SU-DHL-6 (cell line): Measurements from ENCODE around the gene STAT5A.

Experiments
- H2AFZ ChIP-seq: fragments of 200-600 bp; sonication (generic); 2 replicates; pipeline ENCODE4 v1.6.1; 2014; ENCODE audit warnings: low read depth, mild to moderate bottlenecking, moderate library complexity, mixed read lengths, antibody characterized with exemption, low read length; ENCODE audit not compliant: severe bottlenecking
- H3F3A ChIP-seq: fragments of 200-600 bp; shearing (Covaris generic); 2 replicates; pipeline ENCODE4 v1.6.0; 2016; ENCODE audit warnings: antibody characterized with exemption, mild to moderate bottlenecking; ENCODE audit not compliant: insufficient read depth
- H3K27ac ChIP-seq: fragments of 200-600 bp; sonication (generic); 2 replicates; pipeline ENCODE4 v1.5.1; 2016; ENCODE audit warnings: low read depth, mild to moderate bottlenecking, low read length, moderate library complexity, mixed read lengths
- H3K27me3 ChIP-seq: fragments of 200-600 bp; sonication (generic), shearing (Covaris generic); 2 replicates; pipeline ENCODE4 v1.6.0; 2014; ENCODE audit warnings: mild to moderate bottlenecking, low read length
- H3K36me3 ChIP-seq: fragments of 200-600 bp; sonication (generic); 2 replicates; pipeline ENCODE4 v1.6.1; 2014; ENCODE audit warnings: mild to moderate bottlenecking, low read length, mixed read lengths
- H3K4me2 ChIP-seq: fragments of 300-600, 200-600 bp; shearing (Covaris generic), sonication (generic); 2 replicates; pipeline ENCODE4 v1.6.0; 2014; ENCODE audit warnings: low read length, low read depth, mild to moderate bottlenecking; ENCODE audit not compliant: poor library complexity, severe bottlenecking
- H3K4me3 ChIP-seq: fragments of 200-600 bp; sonication (generic); 2 replicates; pipeline ENCODE4 v1.5.1; 2014; ENCODE audit warnings: antibody characterized with exemption, low read length, mild to moderate bottlenecking, mixed read lengths; ENCODE audit not compliant: insufficient read depth, poor library complexity, severe bottlenecking
- H3K79me2 ChIP-seq: fragments of 200-600 bp; sonication (generic); 2 replicates; pipeline ENCODE4 v1.6.1; 2014; ENCODE audit warnings: mild to moderate bottlenecking, low read length, moderate library complexity; ENCODE audit not compliant: insufficient read depth
- H3K9ac ChIP-seq: fragments of 200-600 bp; sonication (generic); 2 replicates; pipeline ENCODE4 v1.7.0; 2014; ENCODE audit warnings: mild to moderate bottlenecking, low read length
- H3K9me2 ChIP-seq: fragments of 200-600 bp; sonication (generic); replicated peaks from 2 replicates; pipeline ENCODE4 v1.6.1; 2014; ENCODE audit warnings: low read length; ENCODE audit not compliant: insufficient read depth
- H3K9me3 ChIP-seq: fragments of 200-600 bp; sonication (generic); 2 replicates; pipeline ENCODE4 v1.6.1; 2014; ENCODE audit warnings: low read length, mixed read lengths; ENCODE audit not compliant: insufficient read depth
- H4K20me1 ChIP-seq: fragments of 200-600 bp; sonication (generic); 2 replicates; pipeline ENCODE4 v1.6.1; 2014; ENCODE audit warnings: low read depth, mild to moderate bottlenecking, antibody characterized with exemption, low read length, moderate library complexity, mixed read lengths
- CTCF ChIP-seq: fragments of 200-600 bp; sonication (generic); IDR thresholded peaks from one replicate; pipeline ENCODE4 v1.5.1; 2017; ENCODE audit warnings: antibody characterized with exemption, mild to moderate bottlenecking, low read length, moderate library complexity; ENCODE audit not compliant: insufficient read depth, poor library complexity, severe bottlenecking
- EZH2phosphoT487 ChIP-seq: fragments of 200-600 bp; sonication (generic), shearing (Covaris generic); conservative IDR thresholded peaks from 2 replicates; pipeline ENCODE4 v1.6.1; 2018; ENCODE audit warnings: mild to moderate bottlenecking, antibody characterized with exemption, low read length, moderate library complexity, mixed read lengths

STAT5A gene

GRCh38 chr17:42284024-42284369 is 4.3 kb upstream of the STAT5A start:
- no peak overlapping the region for H3K27ac ChIP-seq
- TF ChIP-seq EZH2phosphoT487 (no peak), CTCF (no peak)
- no peak overlapping the region for H2AFZ ChIP-seq
- no peak overlapping the region for H3K9ac ChIP-seq
- no peaks in the 10 kb centered on the region for H3K9me3 ChIP-seq
- H3K27me3 ChIP-seq, result no peaks in the 10 kb centered on the region
- no peaks in the 10 kb centered on the region for H3K9me2 ChIP-seq
- H3K79me2 ChIP-seq, result no peaks in the 10 kb centered on the region
- no peaks in the 10 kb centered on the region for H3F3A ChIP-seq
- H3K4me2 ChIP-seq, result no peak overlapping the region
- no peaks in the 10 kb centered on the region for H4K20me1 ChIP-seq
- H3K4me3 ChIP-seq, result no peak overlapping the region
- no peaks in the 10 kb centered on the region for H3K36me3 ChIP-seq

- no peaks in the 10 kb centered on the region for H3K79me2 ChIP-seq
- no peak overlapping the region for H3K4me3 ChIP-seq
- TF ChIP-seq CTCF (no peak), EZH2phosphoT487 (no peak)
- no peaks in the 10 kb centered on the region for H3F3A ChIP-seq
- H4K20me1 ChIP-seq, result no peaks in the 10 kb centered on the region
- H3K4me2 ChIP-seq, result no peak overlapping the region
- H3K9me3 ChIP-seq, result no peaks in the 10 kb centered on the region
- no peak overlapping the region for H3K27ac ChIP-seq
- no peaks in the 10 kb centered on the region for H3K36me3 ChIP-seq
- no peak overlapping the region for H3K9ac ChIP-seq
- H3K9me2 ChIP-seq, result no peaks in the 10 kb centered on the region
- no peak overlapping the region for H2AFZ ChIP-seq
- no peaks in the 10 kb centered on the region for H3K27me3 ChIP-seq
Measured at GRCh38 chr17:42284566-42284965, 3.7 kb upstream of the STAT5A start.

GRCh38 chr17:42285346-42286050 is 2.8 kb upstream of the STAT5A start:
- no peaks in the 10 kb centered on the region for H3K79me2 ChIP-seq
- H3K9me3 ChIP-seq, result no peaks in the 10 kb centered on the region
- no peak overlapping the region for H3K9ac ChIP-seq
- H3K27me3 ChIP-seq, result no peaks in the 10 kb centered on the region
- no peak overlapping the region for H2AFZ ChIP-seq
- H3K27ac ChIP-seq, result no peak overlapping the region
- no peak overlapping the region for H3K4me3 ChIP-seq
- no peaks in the 10 kb centered on the region for H3K9me2 ChIP-seq
- no peaks in the 10 kb centered on the region for H3F3A ChIP-seq
- TF ChIP-seq CTCF, result no peak
- no peak for TF ChIP-seq EZH2phosphoT487
- no peaks in the 10 kb centered on the region for H3K36me3 ChIP-seq
- no peaks in the 10 kb centered on the region for H4K20me1 ChIP-seq
- H3K4me2 ChIP-seq, result no peak overlapping the region
